ENCODE data around the gene HOXD13.
A peak's percentile ranks its signal among the peaks of the same experiment; 100 is the strongest.

The HOXD13 gene

GRCh38 chr2:176079831-176080539 is 12.5 kb upstream of the HOXD13 start:
- DNase-seq (ENCODE audit: low read depth, low spot score), result peak; percentile 24
- H3K4me3 ChIP-seq (ENCODE audit: low read length), result peak overlapping the region; percentile 17

GRCh38 chr2:176080540-176081375 is 11.8 kb upstream of the HOXD13 start:
- H3K4me3 ChIP-seq (ENCODE audit: low read length), result no peak overlapping the region
- no peak for DNase-seq (ENCODE audit: low read depth, low spot score)

GRCh38 chr2:176081376-176081836 is 11.1 kb upstream of the HOXD13 start:
- no peak for DNase-seq (ENCODE audit: low read depth, low spot score)
- H3K4me3 ChIP-seq (ENCODE audit: low read length), result no peak overlapping the region

GRCh38 chr2:176081837-176082524 is 10.5 kb upstream of the HOXD13 start:
- H3K4me3 ChIP-seq (ENCODE audit: low read length), result no peak overlapping the region
- DNase-seq (ENCODE audit: low read depth, low spot score), result no peak

- no peak overlapping the region for H3K4me3 ChIP-seq (ENCODE audit: low read length)
- DNase-seq (ENCODE audit: low read depth, low spot score), result no peak
These were observed 10.0 kb upstream of the HOXD13 start for GRCh38 chr2:176082525-176082823.

- H3K4me3 ChIP-seq (ENCODE audit: low read length), result no peak overlapping the region
- DNase-seq (ENCODE audit: low read depth, low spot score), result no peak
These were observed 9.4 kb upstream of the HOXD13 start for GRCh38 chr2:176082824-176083751.

GRCh38 chr2:176083796-176084261 is 8.7 kb upstream of the HOXD13 start, which contains the start of gene EVX2:
EVX2 (minus strand) TSS chr2:176083962; CDS start chr2:176083776, 186 bp downstream.
- no peak within 1 kb of the TSS for H3K4me3 ChIP-seq (ENCODE audit: low read length)
- no peak for DNase-seq (ENCODE audit: low read depth, low spot score)

- DNase-seq (ENCODE audit: low read depth, low spot score), result no peak
- no peak overlapping the region for H3K4me3 ChIP-seq (ENCODE audit: low read length)
These were observed 7.9 kb upstream of the HOXD13 start for GRCh38 chr2:176084611-176085119.

- H3K4me3 ChIP-seq (ENCODE audit: low read length), result no peak overlapping the region
- DNase-seq (ENCODE audit: low read depth, low spot score), result no peak
These were observed 7.3 kb upstream of the HOXD13 start for GRCh38 chr2:176085120-176085788.

GRCh38 chr2:176085861-176086771 is 6.4 kb upstream of the HOXD13 start:
- DNase-seq (ENCODE audit: low read depth, low spot score), result no peak
- H3K4me3 ChIP-seq (ENCODE audit: low read length), result no peak overlapping the region

- H3K4me3 ChIP-seq (ENCODE audit: low read length), result no peak overlapping the region
- no peak for DNase-seq (ENCODE audit: low read depth, low spot score)
These were observed 5.0 kb upstream of the HOXD13 start for GRCh38 chr2:176087330-176088047.

- peak overlapping the region; percentile 27 for H3K4me3 ChIP-seq (ENCODE audit: low read length)
- DNase-seq (ENCODE audit: low read depth, low spot score), result no peak
These were observed 4.2 kb upstream of the HOXD13 start for GRCh38 chr2:176088048-176088936.

GRCh38 chr2:176088937-176089842 is 3.3 kb upstream of the HOXD13 start:
- DNase-seq (ENCODE audit: low read depth, low spot score), result no peak

GRCh38 chr2:176089843-176090395 is 2.6 kb upstream of the HOXD13 start:
- H3K4me3 ChIP-seq (ENCODE audit: low read length), result no peak overlapping the region
- no peak for DNase-seq (ENCODE audit: low read depth, low spot score)

More at GRCh38 chr2:176088937-176089842, 3.3 kb upstream of the HOXD13 start:
- no peak overlapping the region for H3K4me3 ChIP-seq (ENCODE audit: low read length)

All from Jurkat, Clone E6-1 (cell line).